ENCODE measurements around the gene RBBP8NL.
"Not testable (repeated sequence)": the region's sequence is repeated elsewhere in the genome, so short reads cannot be mapped to it uniquely, and the experiment has no call there.

RBBP8NL gene

DNA sequence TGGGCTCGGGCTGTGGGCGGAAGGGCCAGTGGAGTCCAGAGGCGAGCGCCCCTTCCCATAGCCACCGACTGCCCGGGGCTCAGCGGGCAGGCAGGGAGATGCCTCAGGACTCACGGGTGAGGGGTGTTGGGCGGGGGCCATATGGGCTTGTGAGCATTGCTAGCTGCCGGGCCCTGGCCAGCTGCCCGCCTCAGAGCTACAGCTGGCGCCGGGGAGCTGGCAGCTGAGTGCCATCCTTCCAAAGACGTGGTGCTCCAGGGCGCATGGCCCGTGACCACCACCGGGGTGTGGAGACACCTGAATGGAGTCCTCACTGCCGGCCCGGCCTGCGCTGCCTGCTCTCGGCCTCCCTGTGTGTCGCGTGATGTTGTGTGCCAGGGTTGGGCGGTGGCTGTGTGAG is 10.6 kb upstream of the RBBP8NL start:
- Mint-ChIP-seq H3K27me3 (peaks cover 41% of the 10 kb centered on the region), H3K4me3 (no peak overlapping the region), H3K4me1 (no peaks in the 10 kb centered on the region), H3K27ac (no peak overlapping the region), H3K36me3 (no peaks in the 10 kb centered on the region), H3K9me3 (no peaks in the 10 kb centered on the region)
- no peak for DNase-seq
- CTCF ChIA-PET: no interaction called here

DNA sequence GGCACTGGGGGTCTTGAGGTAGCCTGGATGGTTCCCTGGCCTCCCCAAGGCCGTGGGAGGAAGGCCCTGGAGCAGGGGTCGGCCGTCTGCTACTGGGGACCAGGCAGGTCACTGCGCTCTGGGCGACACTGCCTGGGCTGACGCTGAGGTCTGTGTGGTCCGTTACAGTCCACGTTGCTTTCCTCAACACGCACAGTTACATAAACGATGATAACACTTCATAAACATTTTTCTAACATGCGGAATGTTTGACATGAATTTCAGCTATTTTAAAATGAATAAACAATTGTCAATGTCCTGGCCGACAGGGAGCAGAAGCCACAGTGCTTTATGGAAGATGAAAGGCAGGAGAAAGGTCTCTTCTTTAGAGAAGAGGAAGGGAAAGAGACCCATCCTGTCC is 10.2 kb upstream of the RBBP8NL start:
- no peaks in the 10 kb centered on the region for H3K4me1 Mint-ChIP-seq
- no peaks in the 10 kb centered on the region for H3K36me3 Mint-ChIP-seq
- no peak for DNase-seq
- H3K27ac Mint-ChIP-seq: no peak overlapping the region
- H3K9me3 Mint-ChIP-seq: no peaks in the 10 kb centered on the region
- CTCF ChIA-PET: no interaction called here
- H3K4me3 Mint-ChIP-seq: no peak overlapping the region
- H3K27me3 Mint-ChIP-seq: peaks cover 45% of the 10 kb centered on the region

DNA sequence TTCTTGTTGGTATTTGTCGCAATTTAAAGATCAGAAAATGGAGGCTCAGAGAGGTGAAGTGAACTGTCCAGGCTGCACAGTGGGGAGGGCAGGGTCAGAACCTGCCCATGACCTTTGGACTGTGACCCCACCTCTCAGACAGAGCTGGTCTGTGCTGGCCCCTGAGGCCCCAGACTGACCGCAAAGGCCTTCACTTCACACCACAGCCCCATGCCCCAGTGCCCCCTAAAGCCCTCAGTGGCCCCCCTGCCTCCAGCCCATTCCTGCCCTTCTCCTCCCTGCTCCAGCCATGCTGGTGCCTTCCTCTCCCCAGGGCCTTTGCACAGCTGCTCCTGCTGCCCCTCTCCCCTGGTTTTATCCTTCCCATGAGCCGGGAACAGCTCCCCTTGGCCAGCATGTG is 9.4 kb upstream of the RBBP8NL start:
- H3K4me3 Mint-ChIP-seq: no peak overlapping the region
- DNase-seq: no peak
- CTCF ChIA-PET: no interaction called here
- H3K9me3 Mint-ChIP-seq: no peaks in the 10 kb centered on the region
- no peaks in the 10 kb centered on the region for H3K36me3 Mint-ChIP-seq
- peaks cover 49% of the 10 kb centered on the region for H3K27me3 Mint-ChIP-seq
- no peak overlapping the region for H3K27ac Mint-ChIP-seq
- no peaks in the 10 kb centered on the region for H3K4me1 Mint-ChIP-seq

DNA sequence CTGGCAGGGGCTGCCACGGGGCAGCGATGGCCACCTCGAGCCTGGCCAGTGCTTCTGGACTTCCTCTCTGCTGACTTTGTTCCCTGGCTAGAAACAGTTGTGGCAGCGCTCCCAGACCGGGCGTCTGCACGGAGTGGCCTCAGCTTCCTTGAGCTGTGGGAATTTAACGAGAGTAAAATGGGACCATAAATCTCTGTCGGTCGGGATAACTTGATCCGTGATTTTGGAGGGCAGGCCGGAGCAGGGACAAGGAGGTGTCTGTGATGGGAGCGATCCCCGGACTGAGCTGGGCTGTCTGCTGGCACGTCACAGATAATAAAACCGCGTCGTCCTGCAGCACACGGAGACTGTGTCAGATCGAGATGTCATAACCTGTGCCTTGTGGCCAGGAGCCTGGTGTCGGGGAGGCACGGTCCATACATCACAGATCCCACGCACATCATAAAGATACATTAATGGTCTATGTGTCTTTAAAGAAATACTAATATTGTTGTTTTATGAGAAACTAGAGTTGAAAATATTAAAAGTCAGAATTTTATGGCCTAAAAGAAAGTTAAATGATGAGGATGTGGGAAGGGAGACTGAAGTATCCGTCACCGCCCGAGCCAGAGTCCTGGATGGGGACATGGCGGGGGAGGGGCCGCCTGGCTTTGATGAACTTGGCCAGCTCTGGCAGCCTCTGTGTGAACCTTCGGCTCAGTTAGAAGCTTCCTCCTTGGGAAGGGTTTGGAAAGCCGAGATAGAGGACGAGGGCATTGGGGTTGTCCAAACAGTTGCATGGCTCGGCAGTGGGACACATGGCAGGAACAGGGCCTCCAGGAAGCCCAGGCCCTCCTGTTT is 6.5 kb upstream of the RBBP8NL start:
- CTCF ChIA-PET: no interaction called here
- no peaks in the 10 kb centered on the region for H3K4me1 Mint-ChIP-seq
- no peaks in the 10 kb centered on the region for H3K9me3 Mint-ChIP-seq
- no peak for DNase-seq
- no peak overlapping the region for H3K27ac Mint-ChIP-seq
- peaks cover 55% of the 10 kb centered on the region for H3K27me3 Mint-ChIP-seq
- no peak overlapping the region for H3K4me3 Mint-ChIP-seq
- H3K36me3 Mint-ChIP-seq: no peaks in the 10 kb centered on the region

DNA sequence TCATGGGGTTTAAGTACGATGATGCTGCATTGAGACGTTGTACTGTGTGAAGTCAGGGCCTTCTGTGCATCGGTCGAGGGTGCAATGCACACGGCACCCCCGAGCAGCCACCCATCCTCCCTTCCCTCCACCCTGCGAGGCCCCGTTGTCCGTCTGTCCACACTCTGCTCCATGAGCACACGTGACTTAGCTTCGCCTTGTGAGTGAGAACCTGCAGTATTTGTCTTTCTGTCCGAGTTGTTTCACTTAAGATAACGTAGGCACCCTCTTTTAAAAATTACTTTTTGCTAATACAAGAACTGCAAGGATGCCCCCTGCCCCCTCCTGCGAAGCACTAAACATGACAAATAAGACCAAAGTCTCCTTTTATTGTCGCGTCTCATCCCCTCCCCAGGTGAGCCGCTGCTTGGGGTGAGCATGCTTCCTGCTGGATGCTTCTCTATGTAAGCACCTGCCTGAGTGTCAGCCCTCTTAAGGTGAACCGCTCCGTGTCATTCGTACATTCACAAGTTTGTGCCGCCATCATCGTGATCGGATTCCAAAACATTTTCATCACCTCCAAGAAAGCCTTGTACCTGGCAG is 3.6 kb upstream of the RBBP8NL start:
- CTCF ChIA-PET: no interaction called here
- Mint-ChIP-seq H3K36me3 (no peaks in the 10 kb centered on the region), H3K4me3 (no peak overlapping the region), H3K9me3 (no peaks in the 10 kb centered on the region), H3K27ac (no peak overlapping the region), H3K27me3 (peaks cover 48% of the 10 kb centered on the region), H3K4me1 (no peaks in the 10 kb centered on the region)
- DNase-seq: no peak

DNA sequence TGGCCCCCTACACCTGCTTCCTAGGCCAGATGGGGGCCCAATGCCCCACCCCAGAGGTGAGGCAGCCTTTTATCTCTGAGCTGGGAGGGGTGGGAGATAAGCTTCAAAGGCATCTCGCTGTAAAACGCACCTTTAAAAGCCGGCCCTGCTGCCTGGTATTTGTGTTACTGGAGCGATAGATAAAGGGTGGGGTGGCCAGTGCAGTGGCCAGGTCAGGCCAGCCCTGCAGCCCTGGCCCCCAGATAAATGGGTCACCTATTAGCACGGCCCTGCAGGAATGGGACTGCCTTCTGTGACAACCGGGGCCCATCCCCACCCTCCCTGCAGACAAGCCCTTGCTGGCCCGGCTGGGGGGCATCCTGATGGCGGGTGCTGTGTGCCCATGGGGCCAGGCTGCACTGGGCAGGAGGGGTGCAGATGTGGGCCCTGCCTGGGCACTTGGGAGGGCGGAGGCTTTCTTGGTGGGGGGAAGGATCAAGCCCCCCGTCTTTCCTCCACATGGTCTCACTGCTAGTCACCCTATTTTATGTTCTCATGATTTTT is 3.0 kb upstream of the RBBP8NL start:
- CTCF ChIA-PET: no interaction called here
- H3K4me3 Mint-ChIP-seq: no peak overlapping the region
- H3K4me1 Mint-ChIP-seq: no peaks in the 10 kb centered on the region
- no peak for DNase-seq
- H3K36me3 Mint-ChIP-seq: no peaks in the 10 kb centered on the region
- H3K27ac Mint-ChIP-seq: no peak overlapping the region
- H3K27me3 Mint-ChIP-seq: peaks cover 42% of the 10 kb centered on the region
- no peaks in the 10 kb centered on the region for H3K9me3 Mint-ChIP-seq

DNA sequence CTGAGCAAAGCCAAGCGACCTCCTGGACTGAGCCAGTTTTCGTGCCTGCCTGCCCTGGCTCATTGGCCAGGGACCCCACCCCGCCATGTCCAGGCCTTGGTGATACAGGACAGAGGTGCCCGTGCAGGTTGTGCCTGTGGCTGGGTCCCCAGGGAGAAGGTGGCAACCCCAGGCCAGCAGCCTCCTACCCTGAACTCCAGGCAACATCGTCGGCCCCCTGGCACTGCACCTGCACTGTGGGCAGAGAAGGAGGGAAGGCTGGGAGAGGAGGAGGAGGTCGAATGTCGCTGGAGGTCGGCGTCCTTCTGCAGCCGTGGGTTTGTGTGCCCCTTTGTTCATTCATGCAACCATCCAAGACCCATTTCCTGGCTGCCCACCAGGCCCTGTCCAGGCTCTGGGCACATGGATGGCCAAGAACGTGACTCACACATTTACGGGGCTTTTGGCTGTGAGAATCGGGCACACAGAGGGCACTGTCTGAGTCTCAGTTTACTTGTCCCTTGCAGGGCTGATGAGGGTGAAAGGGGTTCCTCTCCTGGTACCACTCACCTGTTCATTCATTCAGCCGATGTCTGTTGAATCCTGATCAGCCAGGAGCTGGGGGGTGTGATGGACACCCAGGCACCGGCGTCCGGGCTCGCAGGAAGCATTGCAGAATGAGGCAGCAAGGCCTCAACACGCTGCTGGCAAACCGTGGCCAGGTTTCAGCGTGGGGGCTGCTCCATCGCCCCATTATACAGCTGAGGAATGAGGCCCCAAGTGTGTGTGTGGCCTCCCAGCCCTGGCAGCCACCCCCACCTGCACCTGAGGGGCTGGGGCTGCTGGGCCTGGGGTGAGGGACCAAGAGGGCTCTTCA is 2.3 kb upstream of the RBBP8NL start:
- Mint-ChIP-seq H3K27ac (no peak overlapping the region), H3K9me3 (no peaks in the 10 kb centered on the region), H3K4me1 (no peaks in the 10 kb centered on the region), H3K4me3 (no peak overlapping the region), H3K27me3 (peaks cover 35% of the 10 kb centered on the region), H3K36me3 (no peaks in the 10 kb centered on the region)
- CTCF ChIA-PET: no interaction called here
- no peak for DNase-seq

DNA sequence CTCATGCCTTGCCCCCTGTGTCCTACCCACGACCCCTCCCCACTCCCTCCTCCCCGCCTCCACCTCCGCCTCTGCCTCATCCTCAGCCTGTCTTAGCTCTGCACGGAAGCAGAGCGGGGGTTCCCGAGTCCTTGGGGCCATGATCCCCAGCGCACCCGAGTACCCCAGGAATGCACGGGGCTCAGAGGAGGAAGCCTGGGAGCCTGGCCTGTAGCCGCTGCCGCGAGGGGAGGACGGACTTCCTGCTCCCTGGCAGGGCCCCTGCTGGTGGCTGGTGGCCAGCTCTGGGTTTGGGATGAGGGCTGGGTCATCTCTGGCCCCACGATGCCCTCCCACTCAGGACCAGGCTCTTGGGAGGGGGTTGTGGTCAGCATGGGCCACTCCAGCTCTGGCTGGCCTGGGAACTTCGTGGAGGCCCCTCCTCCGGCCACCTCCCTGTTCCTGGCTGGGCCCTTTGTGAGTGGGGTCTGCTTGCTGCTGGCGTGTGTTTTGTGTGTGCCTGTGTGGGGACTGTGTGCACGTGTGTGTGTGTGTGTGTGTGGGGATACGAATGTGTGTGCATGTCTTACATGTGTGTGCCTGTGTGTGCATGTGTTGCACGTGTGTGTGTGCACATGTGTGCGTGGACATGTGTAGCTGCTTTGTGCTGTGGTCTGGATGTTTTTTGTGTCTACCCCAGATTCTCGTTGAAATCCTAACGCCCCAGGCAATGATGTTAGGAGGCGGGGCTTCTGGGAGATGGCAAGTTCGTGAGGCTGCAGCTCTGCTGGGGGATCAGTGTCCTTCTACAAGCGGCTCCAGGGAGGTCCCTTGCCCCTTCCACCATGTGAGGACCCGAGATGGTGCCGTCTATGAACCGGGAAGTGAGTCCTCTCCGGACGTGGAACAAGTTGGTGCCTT is 1.3 kb upstream of the RBBP8NL start:
- CTCF ChIA-PET: no interaction called here
- no peak overlapping the region for H3K27ac Mint-ChIP-seq
- no peaks in the 10 kb centered on the region for H3K4me1 Mint-ChIP-seq

DNA sequence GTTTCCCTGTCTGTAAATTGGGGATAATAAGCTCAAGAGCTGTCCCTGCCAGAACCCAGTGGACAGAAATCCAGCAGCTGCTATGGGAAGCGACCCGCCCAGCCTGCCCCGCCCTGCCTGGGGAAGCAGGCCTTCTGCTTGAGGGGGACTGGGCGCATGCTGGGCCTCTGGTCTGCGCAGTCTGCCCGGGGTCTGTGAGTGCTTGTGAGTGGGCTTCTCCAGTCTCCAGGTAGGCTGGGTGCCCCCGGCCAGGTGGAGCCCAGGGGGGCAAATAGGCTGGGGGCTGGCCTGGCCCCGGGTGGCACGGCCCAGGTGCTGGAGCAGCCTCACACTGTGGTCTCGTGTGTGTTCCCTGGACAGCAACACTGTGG is 648 bp upstream of the RBBP8NL start:
- Mint-ChIP-seq H3K4me3 (no peak overlapping the region), H3K9me3 (no peaks in the 10 kb centered on the region)
- CTCF ChIA-PET: no interaction called here

More for the DNA sequence above, 1.3 kb upstream of the RBBP8NL start:
- Mint-ChIP-seq H3K27me3 (peaks cover 25% of the 10 kb centered on the region), H3K9me3 (no peaks in the 10 kb centered on the region), H3K4me3 (no peak overlapping the region), H3K36me3 (no peaks in the 10 kb centered on the region)
- DNase-seq: no peak

DNA sequence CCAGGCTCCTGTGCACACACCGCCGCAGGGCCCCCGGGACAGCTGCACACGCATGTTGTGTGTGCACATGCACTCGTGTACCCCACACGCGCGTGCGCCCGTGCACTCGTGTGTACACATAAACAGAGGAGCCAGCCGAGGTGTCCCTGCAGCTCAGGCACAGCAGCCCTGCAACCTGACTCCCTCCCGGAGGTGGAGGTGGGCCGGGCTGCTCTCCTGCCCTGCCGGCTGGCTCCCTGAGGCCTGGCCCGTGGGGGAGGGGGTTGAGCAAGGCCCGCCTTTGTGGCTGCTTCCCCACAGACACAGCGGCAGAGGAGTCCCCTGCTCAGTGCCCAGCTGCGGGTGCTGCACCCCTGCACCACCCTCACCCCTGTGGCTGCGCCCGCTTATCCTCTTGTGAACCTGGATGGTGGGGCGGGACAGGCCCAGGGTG is 624 bp downstream of the RBBP8NL start:
- no peaks in the 10 kb centered on the region for H3K9me3 Mint-ChIP-seq
- CTCF ChIA-PET: no interaction called here
- no peak for DNase-seq
- H3K27me3 Mint-ChIP-seq: peaks cover 12% of the 10 kb centered on the region
- H3K36me3 Mint-ChIP-seq: no peaks in the 10 kb centered on the region
- H3K4me3 Mint-ChIP-seq: no peak overlapping the region
- no peaks in the 10 kb centered on the region for H3K4me1 Mint-ChIP-seq
- no peak overlapping the region for H3K27ac Mint-ChIP-seq

More for the DNA sequence above, 648 bp upstream of the RBBP8NL start:
- DNase-seq: no peak
- Mint-ChIP-seq H3K36me3 (no peaks in the 10 kb centered on the region), H3K4me1 (no peaks in the 10 kb centered on the region), H3K27me3 (peaks cover 21% of the 10 kb centered on the region), H3K27ac (no peak overlapping the region)

DNA sequence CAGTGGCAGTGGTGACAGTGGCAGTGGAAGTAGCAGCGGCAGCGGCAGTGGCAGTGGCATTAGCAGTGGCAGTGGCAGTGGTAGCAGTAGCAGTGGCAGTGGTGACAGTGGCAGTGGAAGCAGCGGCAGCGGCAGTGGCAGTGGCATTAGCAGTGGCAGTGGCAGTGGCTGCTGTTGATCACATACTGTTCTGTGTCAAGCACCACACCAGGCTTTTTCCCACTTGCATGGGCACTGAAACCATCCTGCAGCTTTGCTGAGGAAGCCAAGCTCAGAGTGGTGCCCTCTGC is 1.3 kb downstream of the RBBP8NL start:
- H3K4me1 Mint-ChIP-seq, CTCF ChIA-PET, H3K36me3 Mint-ChIP-seq, H3K27ac Mint-ChIP-seq, DNase-seq, H3K9me3 Mint-ChIP-seq, H3K4me3 Mint-ChIP-seq: not testable (repeated sequence)
- H3K27me3 Mint-ChIP-seq: peaks cover 12% of the 10 kb centered on the region

DNA sequence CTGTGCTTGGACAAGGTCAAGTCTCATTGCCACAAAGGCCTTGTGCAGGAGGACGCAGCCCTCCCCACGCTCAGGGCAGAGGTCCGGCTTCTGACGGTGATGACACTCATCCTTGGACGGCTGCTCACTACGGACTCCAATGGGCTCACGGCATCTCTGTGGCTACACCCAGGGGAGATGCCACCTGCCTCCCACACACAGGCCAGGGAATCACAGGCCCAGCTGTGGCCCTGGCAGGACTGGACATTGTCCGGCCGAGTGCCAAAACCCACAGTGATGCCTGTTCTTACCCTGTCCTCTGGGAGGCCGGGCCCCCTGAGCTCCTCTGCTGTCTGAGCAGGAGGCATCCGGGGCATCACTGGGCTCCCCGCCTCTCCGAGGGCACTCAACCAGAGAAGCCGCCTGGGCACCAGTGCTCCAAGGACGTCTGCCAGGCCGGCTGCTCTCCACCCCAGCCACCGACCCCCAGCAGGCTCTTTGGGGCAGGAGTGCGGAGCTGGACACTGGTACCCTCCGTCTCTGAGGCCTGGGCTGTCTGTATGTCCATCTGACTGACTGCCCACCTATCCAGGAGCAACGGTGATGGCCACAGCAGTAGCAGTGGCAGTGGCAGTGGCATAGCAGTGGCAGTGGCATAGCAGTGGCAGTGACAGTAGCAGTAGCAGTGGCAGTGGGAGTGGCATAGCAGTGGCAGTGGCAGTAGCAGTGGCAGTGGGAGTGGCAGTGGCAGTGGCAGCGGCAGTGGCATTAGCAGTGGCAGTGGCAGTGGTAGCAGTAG is 1.9 kb downstream of the RBBP8NL start:
- Mint-ChIP-seq H3K9me3 (peaks cover 4% of the 10 kb centered on the region), H3K27me3 (peaks cover 12% of the 10 kb centered on the region), H3K4me1 (no peaks in the 10 kb centered on the region), H3K4me3 (no peak overlapping the region), H3K27ac (no peak overlapping the region), H3K36me3 (no peaks in the 10 kb centered on the region)
- DNase-seq: no peak
- CTCF ChIA-PET: no interaction called here

DNA sequence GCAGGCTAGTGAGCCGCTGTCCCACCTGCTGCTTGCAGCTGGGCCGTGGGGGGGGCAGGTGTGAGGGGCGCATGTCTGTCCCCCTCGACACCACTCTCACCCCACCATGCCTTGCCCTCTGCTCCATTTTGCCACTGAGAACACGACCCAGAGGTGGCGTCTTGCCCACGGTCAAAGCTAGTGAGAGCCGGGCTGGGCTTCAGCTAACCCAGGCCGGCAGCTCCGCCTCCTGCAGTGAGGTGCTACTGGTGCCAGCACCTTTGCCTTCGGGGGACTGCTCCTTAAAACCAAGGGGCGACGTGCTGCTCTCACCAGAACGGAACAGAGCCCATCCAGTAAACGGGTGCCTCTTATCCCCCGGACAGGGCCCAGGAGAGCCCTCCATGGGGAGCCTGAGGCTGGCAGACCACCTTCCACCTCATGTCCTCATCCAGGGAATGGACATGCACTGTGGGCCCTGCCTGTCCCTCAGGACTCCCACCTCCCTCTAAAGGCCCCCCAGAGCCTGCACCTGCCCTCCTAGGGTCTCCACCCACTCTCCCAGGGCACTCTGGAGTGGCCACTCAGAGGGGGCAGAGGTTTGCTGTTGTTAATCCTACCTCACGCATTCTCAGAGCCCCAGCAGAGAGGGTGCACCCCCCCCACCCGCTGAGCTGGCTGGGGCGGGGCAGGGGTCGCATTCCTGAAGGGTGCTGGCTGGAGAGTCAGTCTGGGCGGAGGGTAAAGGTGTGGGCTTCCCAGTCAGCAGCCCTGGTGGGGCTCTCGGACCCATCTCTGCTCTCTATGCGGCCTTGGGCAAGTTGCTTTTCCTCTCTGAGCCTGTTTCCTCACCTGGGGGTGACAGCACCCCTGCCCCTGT is 2.9 kb downstream of the RBBP8NL start:
- CTCF ChIA-PET: no interaction called here
- no peaks in the 10 kb centered on the region for H3K36me3 Mint-ChIP-seq

More for the DNA sequence above, 2.9 kb downstream of the RBBP8NL start:
- H3K4me3 Mint-ChIP-seq: no peak overlapping the region
- no peak for DNase-seq
- peaks cover 12% of the 10 kb centered on the region for H3K27me3 Mint-ChIP-seq
- H3K4me1 Mint-ChIP-seq: no peaks in the 10 kb centered on the region
- no peak overlapping the region for H3K27ac Mint-ChIP-seq
- H3K9me3 Mint-ChIP-seq: peaks cover 4% of the 10 kb centered on the region

All from activated naive CD4-positive, alpha-beta T cell treated with anti-CD3 and anti-CD28 coated beads, Interleukin-2, amount 10 ng/mL, durations not matched to agents 7 days and 5 days (primary cell).